Measurements from ENCODE around the gene KANSL3.
A peak's percentile ranks its signal among the peaks of the same experiment; 100 is the strongest.
"Not testable (repeated sequence)": the region's sequence is repeated elsewhere in the genome, so short reads cannot be mapped to it uniquely, and the experiment has no call there.

The KANSL3 gene

DNA sequence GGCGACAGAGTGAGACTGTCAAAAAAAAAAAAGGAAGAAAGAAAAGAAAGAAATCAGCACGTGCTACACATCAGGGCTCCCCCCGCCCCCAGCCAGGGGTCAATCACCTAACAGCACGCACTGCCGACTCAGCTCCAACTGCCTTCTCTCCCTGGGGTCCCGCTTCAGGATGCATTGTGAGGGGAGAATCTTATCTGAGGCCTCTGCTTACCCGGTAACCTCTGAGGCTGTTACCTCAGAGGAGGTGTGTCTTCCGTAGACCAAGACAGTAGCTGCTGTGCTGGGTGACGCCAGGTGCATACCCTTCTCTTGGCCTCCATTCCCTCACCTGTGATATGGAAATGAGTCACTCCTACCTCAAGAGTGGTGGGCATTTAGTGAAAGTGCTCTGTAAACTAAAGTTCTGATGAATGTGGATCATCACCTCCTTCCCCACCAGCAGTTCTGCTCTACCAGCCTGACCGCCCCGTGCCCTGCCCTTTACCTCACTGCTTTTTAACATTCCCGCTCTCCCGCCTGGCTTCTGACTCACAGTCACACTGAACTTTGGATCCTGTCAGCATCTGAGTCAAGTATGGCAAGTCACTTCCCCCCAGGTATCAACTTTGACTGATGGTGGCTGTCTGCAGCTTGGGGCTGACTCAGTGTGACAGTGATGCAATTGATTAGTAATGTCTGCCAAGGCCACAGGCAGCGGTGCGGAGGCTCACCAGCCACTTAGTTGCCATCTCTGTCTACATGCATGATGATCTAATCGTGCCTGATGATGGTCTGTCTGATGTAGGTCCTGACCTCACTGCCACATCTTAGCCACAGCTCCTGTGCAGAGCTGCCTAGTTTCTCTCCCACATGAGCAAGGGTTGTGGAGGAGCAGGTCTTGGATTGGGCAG is 81.4 kb downstream of the KANSL3 start:
- no peak for DNase-seq

- no peak for DNase-seq
Measured at GRCh38 chr2:96555146-96555610, 82.9 kb downstream of the KANSL3 start.

- peak; percentile 1 for DNase-seq
Measured at GRCh38 chr2:96554293-96555145, 83.6 kb downstream of the KANSL3 start.

GRCh38 chr2:96553957-96554292 is 84.2 kb downstream of the KANSL3 start:
- not testable (repeated sequence) for DNase-seq

- no peak for DNase-seq
Measured at GRCh38 chr2:96553176-96553956, 84.7 kb downstream of the KANSL3 start.

GRCh38 chr2:96552315-96553175 is 85.6 kb downstream of the KANSL3 start:
- no peak for DNase-seq

GRCh38 chr2:96551605-96552314 is 86.4 kb downstream of the KANSL3 start:
- DNase-seq: no peak

DNA sequence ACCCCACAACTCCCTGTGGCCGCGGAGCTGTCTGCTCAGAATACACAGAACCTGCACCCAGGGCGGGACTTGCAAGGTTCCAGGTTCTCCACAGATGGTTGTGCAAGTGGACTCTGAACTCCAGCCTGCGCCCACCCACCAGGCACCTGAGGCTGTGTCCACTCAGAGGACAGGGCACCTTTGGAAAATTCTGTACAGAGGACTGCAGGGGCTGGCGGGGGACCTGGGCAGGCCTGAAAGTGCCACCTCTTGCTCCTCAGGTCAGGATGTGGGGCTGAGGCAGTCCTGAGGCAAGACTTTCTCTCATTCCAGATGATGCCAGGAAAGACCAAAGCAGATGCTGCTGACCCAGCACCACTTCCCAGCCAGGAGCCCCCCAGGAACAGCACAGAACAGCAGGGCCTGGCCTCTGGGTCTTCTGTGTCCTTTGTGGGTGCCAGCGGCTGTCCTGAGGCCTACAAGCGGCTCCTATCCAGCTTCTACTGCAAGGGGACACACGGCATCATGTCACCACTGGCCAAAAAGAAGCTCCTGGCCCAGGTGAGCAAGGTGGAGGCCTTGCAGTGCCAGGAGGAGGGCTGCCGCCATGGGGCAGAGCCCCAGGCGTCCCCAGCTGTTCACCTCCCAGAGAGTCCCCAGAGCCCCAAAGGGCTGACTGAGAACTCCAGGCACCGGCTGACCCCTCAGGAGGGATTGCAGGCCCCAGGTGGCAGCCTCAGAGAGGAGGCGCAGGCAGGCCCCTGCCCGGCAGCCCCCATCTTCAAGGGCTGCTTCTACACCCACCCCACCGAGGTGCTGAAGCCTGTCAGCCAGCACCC is 87.1 kb downstream of the KANSL3 start:
- DNase-seq: no peak

DNA sequence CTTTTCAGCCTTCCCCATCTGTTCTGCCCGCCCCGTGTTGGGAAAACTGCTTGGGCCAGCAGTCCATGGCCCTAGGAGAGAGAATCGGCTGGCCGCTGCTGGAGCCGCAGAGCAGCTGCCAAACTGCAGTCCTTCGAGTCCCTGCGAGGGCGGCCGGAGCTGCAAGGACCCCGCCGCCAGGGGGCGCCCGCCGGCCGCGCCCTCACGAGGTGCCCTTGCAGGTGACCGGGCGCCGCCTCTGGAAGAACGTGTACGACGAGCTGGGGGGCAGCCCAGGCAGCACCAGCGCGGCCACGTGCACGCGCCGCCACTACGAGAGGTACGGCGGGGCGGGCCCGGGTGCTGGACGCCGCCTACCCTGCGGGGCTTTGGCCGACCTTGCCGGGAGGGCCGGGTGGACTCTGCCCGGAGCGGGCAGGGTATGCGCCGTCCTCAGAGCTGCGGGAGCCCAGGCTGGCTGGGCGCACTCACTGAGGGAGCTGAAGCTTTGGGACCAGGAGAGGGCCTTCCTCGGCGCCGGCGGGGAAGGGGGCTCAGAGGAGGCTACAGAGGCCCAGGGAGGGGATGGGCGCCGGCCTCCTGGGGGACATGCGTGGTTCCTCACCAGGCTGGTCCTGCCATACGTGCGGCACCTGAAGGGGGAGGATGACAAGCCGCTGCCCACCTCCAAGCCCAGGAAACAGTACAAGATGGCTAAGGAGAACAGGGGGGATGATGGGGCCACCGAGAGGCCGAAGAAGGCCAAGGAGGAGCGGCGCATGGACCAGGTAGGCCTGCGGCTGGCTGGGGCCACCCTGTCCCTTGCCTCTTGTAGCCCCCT is 87.9 kb downstream of the KANSL3 start:
- no peak for DNase-seq

GRCh38 chr2:96549466-96549785 is 88.7 kb downstream of the KANSL3 start:
- no peak for DNase-seq

DNA sequence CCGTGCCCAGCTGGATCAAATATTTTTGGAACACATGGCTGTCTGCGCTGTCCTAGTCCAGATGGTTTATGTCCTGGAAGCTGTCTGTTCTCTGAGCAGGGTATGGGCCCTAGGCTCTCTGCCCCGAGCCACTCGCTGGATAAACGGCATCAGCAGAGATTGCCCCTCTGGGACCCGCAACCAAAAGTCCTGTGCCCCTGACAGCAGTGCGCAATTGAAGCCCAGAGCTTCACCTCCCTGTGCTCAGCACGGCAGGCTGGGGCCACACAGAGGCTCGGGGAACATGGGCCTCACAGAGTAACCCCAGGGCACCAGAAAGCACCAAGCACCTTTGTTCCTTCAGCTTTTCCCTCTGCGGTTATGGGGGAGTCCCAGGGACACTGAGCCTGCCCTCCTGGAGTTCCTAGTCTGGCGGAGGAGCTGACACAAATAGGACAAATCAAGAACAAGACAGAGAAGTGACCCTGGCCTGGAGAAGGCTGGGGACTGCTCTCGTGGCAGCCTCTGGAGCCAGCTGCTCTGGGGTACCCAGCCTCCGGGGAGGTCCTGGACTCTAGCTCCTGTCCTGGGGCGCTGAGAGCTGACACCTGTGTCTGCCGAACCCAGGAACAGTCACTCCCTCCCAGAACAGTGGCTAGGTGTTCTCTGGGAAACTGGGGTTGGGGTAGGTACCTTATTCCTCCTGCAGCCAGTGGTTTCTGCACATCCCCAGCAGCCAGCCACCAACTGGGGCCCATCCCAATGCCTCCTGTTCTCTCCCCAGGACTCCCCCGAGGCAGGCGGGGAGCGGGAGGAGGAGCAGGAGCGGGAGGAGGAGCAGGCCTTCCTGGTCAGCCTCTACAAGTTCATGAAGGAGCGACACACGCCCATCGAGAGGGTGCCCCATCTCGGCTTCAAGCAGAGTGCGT is 89.3 kb downstream of the KANSL3 start:
- DNase-seq: no peak

DNA sequence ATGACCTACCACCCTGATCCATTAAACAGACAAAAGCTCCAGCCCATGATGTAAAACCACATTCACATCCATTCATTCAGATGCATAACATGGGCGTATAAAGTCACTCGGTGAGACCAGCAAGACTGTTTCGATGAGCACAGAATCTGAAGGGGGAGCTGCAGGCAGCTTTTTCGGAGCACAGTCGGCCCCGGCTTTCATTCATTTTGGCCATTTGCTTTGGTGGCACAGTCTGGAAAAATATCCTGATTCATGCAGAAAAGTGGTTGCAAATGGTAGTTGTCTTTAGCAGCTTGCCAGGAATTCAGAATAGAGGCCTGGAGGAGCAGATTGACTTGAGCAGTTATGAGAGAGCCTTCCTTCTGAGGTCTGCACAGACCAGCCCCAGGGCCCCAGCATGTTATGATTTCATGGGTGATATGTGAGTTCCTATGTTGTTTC is 90.4 kb downstream of the KANSL3 start:
- DNase-seq: no peak

- DNase-seq: no peak
Measured at GRCh38 chr2:96547203-96547641, 90.9 kb downstream of the KANSL3 start.

- DNase-seq: no peak
Measured at GRCh38 chr2:96546797-96547196, 91.3 kb downstream of the KANSL3 start.

DNA sequence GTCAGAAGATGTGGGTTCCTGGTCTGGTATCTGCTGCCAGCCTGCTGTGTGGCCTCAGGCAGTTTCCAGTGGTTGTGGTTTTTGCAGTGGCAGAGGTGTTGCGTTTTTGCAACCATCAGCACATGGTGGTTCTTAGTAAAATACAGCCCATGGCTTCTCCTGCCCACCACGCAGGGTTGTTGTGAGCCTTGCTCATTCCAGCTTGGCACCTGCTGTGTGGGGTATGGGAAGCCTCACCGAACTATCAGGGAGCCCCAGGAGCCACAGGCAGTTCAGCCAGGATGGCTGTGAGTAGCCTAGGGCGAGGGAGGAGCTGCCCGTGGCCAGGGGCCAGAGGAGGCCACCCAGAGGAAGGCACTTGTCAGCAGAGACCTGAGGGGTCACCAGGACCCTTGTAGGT is 91.8 kb downstream of the KANSL3 start:
- no peak for DNase-seq

Data from NCI-H1436 treated with DMSO at 0.1 percent for 48 hours (cell line).